Neuronal stem cell (in vitro differentiated cells): Measurements from ENCODE around the gene SLC38A2.
"Not testable (repeated sequence)": the region's sequence is repeated elsewhere in the genome, so short reads cannot be mapped to it uniquely, and the experiment has no call there.

Experiments
- DNase-seq: peaks from one replicate; pipeline ENCODE4 v3.0.0-alpha.2; 2013; ENCODE audit warnings: low spot score
- H2AFZ ChIP-seq: one replicate; pipeline ENCODE4 v1.6.1; 2013; ENCODE audit warnings: mild to moderate bottlenecking, low read length, inconsistent platforms
- H2AK5ac ChIP-seq: 2 replicates; pipeline ENCODE4 v1.6.1; 2013; ENCODE audit warnings: low read depth, mild to moderate bottlenecking, inconsistent platforms, low read length, moderate library complexity, mixed read lengths
- H2BK120ac ChIP-seq: 2 replicates; pipeline ENCODE4 v1.6.1; 2013; ENCODE audit warnings: low read depth, mild to moderate bottlenecking, inconsistent platforms, low read length, moderate library complexity, mixed read lengths
- H2BK12ac ChIP-seq: one replicate; pipeline ENCODE4 v1.6.1; 2013; ENCODE audit warnings: low read length, inconsistent platforms
- H2BK15ac ChIP-seq: 2 replicates; pipeline ENCODE4 v1.6.1; 2013; ENCODE audit warnings: mild to moderate bottlenecking, low read length, inconsistent platforms, mixed read lengths
- H2BK5ac ChIP-seq: one replicate; pipeline ENCODE4 v1.6.1; 2013; ENCODE audit warnings: inconsistent platforms, mild to moderate bottlenecking, low read length, moderate library complexity
- H3K14ac ChIP-seq: one replicate; pipeline ENCODE4 v1.6.1; 2013; ENCODE audit warnings: low read length, inconsistent platforms
- H3K18ac ChIP-seq: 2 replicates; pipeline ENCODE4 v1.6.1; 2013; ENCODE audit warnings: low read length, inconsistent platforms
- H3K23ac ChIP-seq: 2 replicates; pipeline ENCODE4 v1.6.1; 2013; ENCODE audit warnings: low read depth, mild to moderate bottlenecking, mixed read lengths, low read length, inconsistent platforms; ENCODE audit not compliant: poor library complexity
- H3K27ac ChIP-seq: replicated peaks from 3 replicates; pipeline ENCODE4 v1.5.1; 2013; ENCODE audit warnings: low read length, inconsistent platforms
- H3K27me3 ChIP-seq, 3 experiments: 2 replicates each; pipeline ENCODE4 v1.6.1; 2013; ENCODE audit warnings: low read length in 3 of 3, mild to moderate bottlenecking in 2 of 3, inconsistent platforms in 1 of 3, low read depth in 1 of 3, mixed read lengths in 1 of 3, moderate library complexity in 1 of 3; ENCODE audit not compliant: control insufficient read depth in 3 of 3, insufficient read depth in 3 of 3
- H3K36me3 ChIP-seq, 2 donors: replicated peaks in 1 of 2; 2 replicates each; pipeline ENCODE4 v1.6.1; 2013; ENCODE audit warnings: low read length in 2 of 2; ENCODE audit not compliant: control insufficient read depth in 2 of 2, insufficient read depth in 2 of 2
- H3K4ac ChIP-seq: 2 replicates; pipeline ENCODE4 v1.6.1; 2013; ENCODE audit warnings: inconsistent platforms, mild to moderate bottlenecking, low read length, moderate library complexity
- H3K4me1 ChIP-seq, 2 donors: 1 replicate in 1 of 2; 2 replicates in 1 of 2; pipeline ENCODE4 v1.6.1; 2013; ENCODE audit warnings: low read length in 2 of 2, low read depth in 1 of 2; ENCODE audit not compliant: control insufficient read depth in 2 of 2, insufficient read depth in 1 of 2
- H3K4me2 ChIP-seq: one replicate; pipeline ENCODE4 v1.6.1; 2013; ENCODE audit warnings: mild to moderate bottlenecking, low read length, inconsistent platforms; ENCODE audit not compliant: insufficient read depth, poor library complexity, severe bottlenecking
- H3K4me3 ChIP-seq, 2 donors: 2 replicates each; pipeline ENCODE4 v1.5.1; 2013; ENCODE audit warnings: low read length in 2 of 2, mild to moderate bottlenecking in 2 of 2, inconsistent platforms in 1 of 2, moderate library complexity in 1 of 2
- H3K79me1 ChIP-seq: one replicate; pipeline ENCODE4 v1.6.1; 2013; ENCODE audit warnings: low read depth, mild to moderate bottlenecking, inconsistent platforms, low read length, moderate library complexity
- H3K9ac ChIP-seq: one replicate; pipeline ENCODE4 v1.6.1; 2013; ENCODE audit warnings: mild to moderate bottlenecking, low read depth, low read length, inconsistent platforms; ENCODE audit not compliant: poor library complexity
- H3K9me3 ChIP-seq, 2 donors: replicated peaks in 1 of 2; 2 replicates each; pipeline versions ENCODE3 to v1.6.1; 2013; ENCODE audit warnings: low read length in 2 of 2, mild to moderate bottlenecking in 2 of 2, inconsistent platforms in 1 of 2, low read depth in 1 of 2, mixed read lengths in 1 of 2, moderate library complexity in 1 of 2; ENCODE audit not compliant: control insufficient read depth in 2 of 2, insufficient read depth in 1 of 2
- H4K8ac ChIP-seq: one replicate; pipeline ENCODE4 v1.6.1; 2013; ENCODE audit warnings: low read depth, mild to moderate bottlenecking, inconsistent platforms, low read length, moderate library complexity
- H4K91ac ChIP-seq: one replicate; pipeline ENCODE4 v1.6.1; 2013; ENCODE audit warnings: low read length, low read depth, mild to moderate bottlenecking, inconsistent platforms; ENCODE audit not compliant: poor library complexity
- WGBS, 2 donors: extraction: QIAGEN DNeasy Blood & Tissue Kit; methylation state at CpG; one replicate each; pipeline ENCODE4 v1.1.7; 2013; ENCODE audit warnings: missing lambda C conversion rate in 2 of 2, mixed read lengths in 1 of 2; ENCODE audit not compliant: insufficient read length in 2 of 2, insufficient replicate concordance in 1 of 2; ENCODE audit errors: extremely low coverage in 2 of 2; 5-methylcytosine and 5-hydroxymethylcytosine counted together

The SLC38A2 gene

DNA sequence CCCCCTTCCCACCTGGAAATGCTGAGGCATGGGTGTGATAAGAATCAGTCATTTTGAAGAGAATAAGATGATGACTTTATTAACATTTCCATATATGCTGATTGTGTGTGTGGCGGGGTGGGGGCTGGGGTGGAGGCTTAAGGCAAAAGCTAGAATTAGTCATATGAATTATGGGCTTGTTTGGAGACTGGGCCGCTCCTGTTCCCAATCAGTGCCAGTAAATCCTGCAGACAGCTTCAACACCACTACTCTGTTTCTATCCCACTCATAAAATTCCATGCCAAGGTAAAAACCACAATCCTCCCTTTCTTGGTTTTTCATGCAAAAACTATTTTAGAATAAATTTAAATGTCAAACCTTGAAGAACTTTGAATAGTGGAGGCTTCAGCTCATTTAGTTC, 29.9 kb upstream of the SLC38A2 start:
- no CpG with 5 or more reads among the region's 2 CpGs for WGBS, 2 donors
- Histone ChIP-seq H3K36me3 (no peaks in the 10 kb centered on the region), H3K27ac (no peak overlapping the region)

DNA sequence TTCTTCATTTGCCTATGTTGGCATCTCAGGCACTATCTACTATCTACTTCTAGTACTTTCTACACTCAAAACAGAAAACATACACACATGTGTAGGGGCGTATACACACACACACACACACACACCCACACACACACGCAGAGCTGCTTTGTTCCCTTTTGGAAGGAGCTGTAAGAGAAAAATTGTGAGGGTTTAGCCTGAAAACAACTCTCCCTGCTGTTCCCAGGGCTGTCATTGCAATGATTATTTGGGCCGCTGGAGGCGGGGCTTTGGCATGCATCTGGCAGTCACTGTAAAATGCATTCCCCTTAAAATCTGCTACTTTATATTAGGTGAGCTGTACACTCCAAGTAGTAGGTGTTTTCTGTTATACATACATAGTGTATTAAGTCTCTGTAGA, 29.1 kb upstream of the SLC38A2 start:
- no peak overlapping the region for H2BK5ac ChIP-seq
- H3K9me3 ChIP-seq, result peaks cover 0 to 2% of the 10 kb centered on the region in 2 donors
- no peak overlapping the region for H2BK15ac ChIP-seq
- H2AK5ac ChIP-seq, result no peak overlapping the region
- H3K4me1 ChIP-seq, result no peaks in the 10 kb centered on the region
- H3K36me3 ChIP-seq, result no peaks in the 10 kb centered on the region
- no peaks in the 10 kb centered on the region for H3K79me1 ChIP-seq
- H3K27me3 ChIP-seq, result no peaks in the 10 kb centered on the region
- H2BK12ac ChIP-seq, result no peak overlapping the region
- H3K14ac ChIP-seq, result no peak overlapping the region
- no peak overlapping the region for H2BK120ac ChIP-seq
- no peak overlapping the region for H3K18ac ChIP-seq
- H3K4me3 ChIP-seq, result no peak overlapping the region
- no peak overlapping the region for H3K23ac ChIP-seq
- no peak overlapping the region for H3K4me2 ChIP-seq
- H2AFZ ChIP-seq, result no peak overlapping the region
- H4K91ac ChIP-seq, result no peak overlapping the region
- H3K4ac ChIP-seq, result no peak overlapping the region
- H4K8ac ChIP-seq, result no peak overlapping the region
- H3K9ac ChIP-seq, result no peak overlapping the region
- no peak for DNase-seq
- H3K27ac ChIP-seq, result no peak overlapping the region
- no CpG with 5 or more reads among the region's 4 CpGs for WGBS, 2 donors

More for the DNA sequence above, 29.9 kb upstream of the SLC38A2 start:
- no peak overlapping the region for H3K9ac ChIP-seq
- H2AK5ac ChIP-seq, result no peak overlapping the region
- no peak overlapping the region for H2AFZ ChIP-seq
- no peak overlapping the region for H3K18ac ChIP-seq
- H4K91ac ChIP-seq, result no peak overlapping the region
- H3K9me3 ChIP-seq, result peaks cover 0 to 2% of the 10 kb centered on the region in 2 donors
- no peak overlapping the region for H3K4me3 ChIP-seq
- H3K4me1 ChIP-seq, result no peaks in the 10 kb centered on the region
- H3K4ac ChIP-seq, result no peak overlapping the region
- H3K4me2 ChIP-seq, result no peak overlapping the region
- H4K8ac ChIP-seq, result no peak overlapping the region
- no peak overlapping the region for H3K23ac ChIP-seq
- H3K14ac ChIP-seq, result no peak overlapping the region
- no peak overlapping the region for H2BK12ac ChIP-seq
- H2BK5ac ChIP-seq, result no peak overlapping the region
- no peaks in the 10 kb centered on the region for H3K79me1 ChIP-seq
- no peaks in the 10 kb centered on the region for H3K27me3 ChIP-seq
- no peak for DNase-seq
- no peak overlapping the region for H2BK120ac ChIP-seq
- no peak overlapping the region for H2BK15ac ChIP-seq

DNA sequence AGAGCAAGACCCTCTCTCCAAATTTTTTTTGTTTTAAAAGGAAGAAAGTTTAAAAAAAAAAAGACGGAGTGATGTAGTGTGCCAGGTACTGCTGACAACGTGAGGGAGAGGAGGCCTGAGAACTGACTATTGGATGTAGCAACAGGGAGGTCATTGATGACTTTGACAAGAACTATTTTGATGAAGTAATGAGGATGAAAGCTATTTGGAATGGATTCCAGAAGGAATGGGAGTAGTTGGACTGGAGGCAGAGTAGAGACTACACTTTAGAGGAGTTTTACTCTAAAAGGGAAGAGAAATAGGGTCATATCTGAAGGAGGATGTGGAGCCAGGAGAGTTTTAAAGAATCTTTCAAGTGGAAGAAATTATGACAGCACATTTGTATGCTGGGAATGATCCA, 27.8 kb upstream of the SLC38A2 start:
- no peak overlapping the region for H3K23ac ChIP-seq
- H3K4me1 ChIP-seq, result peaks cover under 1 to 2% of the 10 kb centered on the region in 2 donors
- no peak overlapping the region for H2BK5ac ChIP-seq
- H4K91ac ChIP-seq, result no peak overlapping the region
- DNase-seq, result no peak
- no peak overlapping the region for H4K8ac ChIP-seq
- H2BK15ac ChIP-seq, result no peak overlapping the region
- H3K4me3 ChIP-seq, result no peak overlapping the region
- H2BK12ac ChIP-seq, result no peak overlapping the region
- no peaks in the 10 kb centered on the region for H3K27me3 ChIP-seq
- no peak overlapping the region for H2AFZ ChIP-seq
- peaks cover 0 to 2% of the 10 kb centered on the region in 2 donors for H3K9me3 ChIP-seq
- no peak overlapping the region for H3K27ac ChIP-seq
- H3K18ac ChIP-seq, result no peak overlapping the region
- no peak overlapping the region for H2AK5ac ChIP-seq
- no CpG with 5 or more reads among the region's 2 CpGs for WGBS, 2 donors
- no peak overlapping the region for H3K14ac ChIP-seq
- no peak overlapping the region for H3K9ac ChIP-seq
- no peaks in the 10 kb centered on the region for H3K36me3 ChIP-seq
- H3K79me1 ChIP-seq, result no peaks in the 10 kb centered on the region
- no peak overlapping the region for H3K4ac ChIP-seq
- no peak overlapping the region for H3K4me2 ChIP-seq
- H2BK120ac ChIP-seq, result no peak overlapping the region

DNA sequence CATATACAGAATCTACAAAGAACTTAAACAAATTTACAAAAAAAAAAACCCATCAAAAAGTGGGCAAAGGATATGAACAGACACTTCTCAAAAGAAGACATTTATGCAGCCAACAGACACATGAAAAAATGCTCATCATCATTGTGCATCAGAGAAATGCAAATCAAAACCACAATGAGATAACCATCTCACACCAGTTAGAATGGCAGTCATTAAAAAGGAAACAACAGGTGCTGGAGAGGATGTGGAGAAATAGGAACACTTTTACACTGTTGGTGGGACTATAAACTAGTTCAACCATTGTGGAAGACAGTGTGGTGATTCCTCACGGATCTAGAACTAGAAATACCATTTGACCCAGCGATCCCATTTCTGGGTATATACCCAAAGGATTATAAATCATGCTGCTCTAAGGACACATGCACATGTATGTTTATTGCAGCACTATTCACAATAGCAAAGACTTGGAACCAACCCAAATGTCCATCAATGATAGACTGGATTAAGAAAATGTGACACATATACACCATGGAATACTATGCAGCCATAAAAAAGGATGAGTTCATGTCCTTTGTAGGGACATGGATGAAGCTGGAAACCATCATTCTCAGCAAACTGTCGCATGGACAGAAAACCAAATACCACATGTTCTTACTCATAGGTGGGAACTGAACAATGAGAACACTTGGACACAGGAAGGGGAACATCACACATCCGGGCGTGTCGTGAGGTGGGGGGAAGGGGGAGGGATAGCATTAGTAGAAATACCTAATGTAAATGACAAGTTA, 27.1 kb upstream of the SLC38A2 start:
- not testable (repeated sequence) for H4K91ac ChIP-seq, H3K9ac ChIP-seq, H3K9me3 ChIP-seq, H3K27me3 ChIP-seq, H2AK5ac ChIP-seq, H2BK5ac ChIP-seq, H3K4ac ChIP-seq, H2BK12ac ChIP-seq, H3K4me3 ChIP-seq, H3K36me3 ChIP-seq, H3K4me2 ChIP-seq, H3K23ac ChIP-seq, H3K18ac ChIP-seq, DNase-seq, H3K79me1 ChIP-seq, H4K8ac ChIP-seq, H3K14ac ChIP-seq, H2BK120ac ChIP-seq, H3K27ac ChIP-seq, H2AFZ ChIP-seq, H2BK15ac ChIP-seq, H3K4me1 ChIP-seq
- WGBS, 2 donors, result no CpG with 5 or more reads among the region's 6 CpGs
